NCI-H345 treated with DMSO at 0.1 percent for 48 hours (cell line): ENCODE results near the gene URAD.

ENCODE experiments used
- DNase-seq: peaks from one replicate; lab custom pipeline; 2025; ENCODE audit not compliant: unreplicated experiment; lab: John Stamatoyannopoulos, UW

URAD gene

DNA sequence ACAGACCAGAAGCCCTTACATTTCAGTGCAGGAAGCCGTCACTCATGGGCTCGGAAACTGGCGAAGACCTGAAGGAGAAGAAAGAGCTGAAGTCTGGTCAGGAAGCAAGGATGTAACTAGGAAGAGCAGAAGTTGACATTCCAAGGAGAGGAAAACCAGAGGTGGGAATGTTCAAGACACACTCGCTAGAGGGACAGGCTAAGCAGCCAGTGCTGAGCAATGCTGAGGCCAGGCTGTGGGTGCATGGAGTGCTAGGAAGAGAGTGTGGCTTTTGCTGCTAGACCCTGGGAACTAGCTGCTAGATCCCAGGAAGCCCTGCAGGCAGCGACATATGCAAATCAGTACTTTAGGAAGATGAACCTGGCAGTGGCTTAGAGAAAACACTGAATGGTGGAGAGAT, 12.1 kb upstream of the URAD start:
- DNase-seq = no peak

- peak; percentile 11 for DNase-seq
Measured at GRCh38 chr13:27997904-27998522, 9.5 kb upstream of the URAD start.

- DNase-seq = no peak
Measured at GRCh38 chr13:27991881-27992280, 3.4 kb upstream of the URAD start.

DNA sequence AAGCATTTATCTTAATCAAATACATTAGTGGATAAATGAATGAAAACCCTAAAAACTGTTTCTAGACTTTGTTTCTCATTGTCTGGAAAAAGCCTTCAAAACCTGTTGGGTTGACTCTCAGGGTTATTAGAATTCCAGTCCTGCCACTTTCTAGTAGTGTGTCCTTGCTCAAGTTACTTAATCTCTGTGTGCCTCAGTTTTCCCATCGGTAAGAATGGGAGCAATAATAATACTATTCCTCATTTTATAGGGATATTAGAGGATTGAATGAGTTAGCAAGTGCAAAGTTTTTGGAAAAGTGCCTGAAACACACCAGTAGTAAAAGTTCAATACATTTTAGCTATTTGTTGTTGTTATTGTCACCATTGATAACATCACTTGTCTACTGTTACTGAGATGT, 2.9 kb downstream of the URAD start:
- DNase-seq = no peak

- DNase-seq = no peak
Measured at GRCh38 chr13:27982361-27982760, 6.1 kb downstream of the URAD start.

- DNase-seq = no peak
Measured at GRCh38 chr13:27981006-27981708, 7.3 kb downstream of the URAD start.

DNA sequence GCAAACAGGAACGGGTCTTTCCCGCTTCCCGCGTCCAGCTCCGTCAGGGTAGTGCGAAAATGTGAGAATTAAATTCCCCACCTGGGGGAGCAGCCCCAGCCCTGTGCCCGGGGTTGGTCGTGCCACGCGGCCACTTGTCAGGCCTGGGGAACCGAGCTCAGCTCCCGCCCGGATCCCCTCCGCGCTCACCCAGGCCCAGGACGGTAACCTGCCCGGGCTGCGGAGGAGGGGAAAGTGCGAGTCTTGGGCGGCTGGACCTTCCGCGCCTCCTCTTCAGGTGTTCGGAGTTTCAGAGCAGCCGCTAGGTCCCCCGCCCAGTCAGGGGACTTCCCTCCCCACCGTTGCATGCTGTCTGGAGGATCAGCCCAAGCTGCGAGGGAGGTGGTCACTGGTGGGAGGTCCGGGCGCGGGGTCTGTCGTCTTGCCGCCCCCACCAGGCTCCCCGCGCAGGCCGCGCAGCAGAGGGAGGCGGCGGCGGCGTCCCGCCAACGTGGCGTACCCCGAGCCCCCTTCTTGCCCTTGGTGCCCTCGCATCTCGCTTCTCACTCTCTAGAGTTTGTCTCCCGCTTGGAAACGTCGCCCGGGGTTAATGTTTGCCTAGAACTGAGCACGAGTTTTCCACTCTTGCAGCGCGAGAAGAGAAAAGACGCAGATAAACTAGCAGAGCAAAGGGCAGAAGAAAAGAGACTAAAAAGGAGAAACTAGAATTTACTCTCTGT, 8.1 kb downstream of the URAD start:
- no peak for DNase-seq

GRCh38 chr13:27979765-27980279, 8.7 kb downstream of the URAD start:
- DNase-seq = no peak

GRCh38 chr13:27979001-27979643, 9.4 kb downstream of the URAD start:
- DNase-seq = no peak

- DNase-seq = no peak
Measured at GRCh38 chr13:27978301-27978968, 10.1 kb downstream of the URAD start.

DNA sequence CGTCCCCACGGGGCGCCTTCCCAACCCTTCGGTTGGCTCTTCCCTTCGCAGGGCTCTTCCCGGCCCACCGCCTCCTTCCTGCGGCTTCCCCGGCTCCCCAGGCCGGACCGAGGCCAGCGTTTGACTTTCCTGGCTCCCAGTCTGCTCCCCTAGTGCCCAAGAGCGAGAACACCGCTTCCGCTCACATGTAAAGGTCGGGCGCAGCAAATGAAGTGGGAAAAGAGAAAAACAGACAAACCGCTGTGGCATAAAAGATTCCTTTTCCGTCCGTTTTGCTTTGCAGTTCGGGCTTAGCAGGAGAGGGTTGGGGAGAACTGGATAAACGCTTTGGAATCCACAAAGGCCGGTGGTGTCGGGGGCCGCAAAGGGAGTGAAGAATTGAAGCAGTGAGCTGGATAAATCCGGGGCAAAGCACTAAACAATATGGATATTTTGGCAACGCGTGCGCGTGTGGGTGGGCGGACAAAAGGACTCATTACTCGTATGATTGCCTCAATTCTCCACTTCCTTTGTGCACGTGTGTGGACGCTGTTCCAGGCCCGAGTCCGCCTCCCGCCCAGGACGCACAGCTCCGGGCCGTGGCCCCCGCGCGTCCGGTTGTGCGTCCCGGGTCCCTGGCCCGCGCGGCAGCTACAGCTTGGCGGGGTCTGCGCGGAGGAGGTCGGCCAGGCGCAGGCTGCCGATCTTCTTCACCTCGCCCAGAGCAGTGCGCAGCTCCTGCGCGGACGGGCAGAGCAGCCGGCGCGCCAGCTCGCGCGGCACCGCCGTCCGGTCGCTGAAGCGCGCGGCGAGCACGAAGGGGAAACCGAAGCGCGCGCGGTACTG, 10.8 kb downstream of the URAD start:
- DNase-seq = no peak

DNA sequence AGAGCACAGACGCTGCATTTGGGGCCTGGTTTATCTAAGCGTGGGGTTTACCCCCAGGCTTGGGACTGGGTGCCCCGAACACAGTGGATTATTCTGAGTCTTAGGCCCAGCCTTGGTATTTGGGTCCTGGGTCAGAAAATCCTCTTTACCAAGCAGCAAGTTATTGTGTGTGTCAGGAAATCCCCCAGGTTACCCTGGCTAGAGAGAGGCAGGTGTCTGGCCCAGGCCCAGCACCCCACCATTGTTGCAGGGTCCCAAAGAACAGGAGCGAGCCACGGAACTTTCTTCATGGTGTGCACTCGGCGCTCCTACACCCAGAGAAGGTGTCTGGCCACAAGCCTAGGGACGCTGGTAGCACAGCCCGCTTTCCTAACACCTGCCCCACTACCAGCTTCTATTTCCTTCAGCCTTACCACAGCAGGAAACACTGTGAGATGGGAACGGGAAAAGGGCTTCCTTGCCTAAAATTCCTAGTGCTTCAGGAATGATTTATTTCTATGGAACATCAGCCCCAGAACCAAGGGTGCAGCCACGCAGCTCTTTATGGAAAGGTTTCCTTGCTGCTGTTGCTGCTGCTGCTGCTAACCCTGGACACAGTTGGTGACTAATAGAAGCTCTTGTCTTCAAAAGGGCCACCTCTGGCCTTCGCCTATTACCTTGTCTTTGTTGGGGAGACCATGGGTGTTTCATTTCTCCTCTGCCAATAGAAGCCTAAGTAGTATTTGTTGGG, 12.0 kb downstream of the URAD start:
- DNase-seq = no peak

DNA sequence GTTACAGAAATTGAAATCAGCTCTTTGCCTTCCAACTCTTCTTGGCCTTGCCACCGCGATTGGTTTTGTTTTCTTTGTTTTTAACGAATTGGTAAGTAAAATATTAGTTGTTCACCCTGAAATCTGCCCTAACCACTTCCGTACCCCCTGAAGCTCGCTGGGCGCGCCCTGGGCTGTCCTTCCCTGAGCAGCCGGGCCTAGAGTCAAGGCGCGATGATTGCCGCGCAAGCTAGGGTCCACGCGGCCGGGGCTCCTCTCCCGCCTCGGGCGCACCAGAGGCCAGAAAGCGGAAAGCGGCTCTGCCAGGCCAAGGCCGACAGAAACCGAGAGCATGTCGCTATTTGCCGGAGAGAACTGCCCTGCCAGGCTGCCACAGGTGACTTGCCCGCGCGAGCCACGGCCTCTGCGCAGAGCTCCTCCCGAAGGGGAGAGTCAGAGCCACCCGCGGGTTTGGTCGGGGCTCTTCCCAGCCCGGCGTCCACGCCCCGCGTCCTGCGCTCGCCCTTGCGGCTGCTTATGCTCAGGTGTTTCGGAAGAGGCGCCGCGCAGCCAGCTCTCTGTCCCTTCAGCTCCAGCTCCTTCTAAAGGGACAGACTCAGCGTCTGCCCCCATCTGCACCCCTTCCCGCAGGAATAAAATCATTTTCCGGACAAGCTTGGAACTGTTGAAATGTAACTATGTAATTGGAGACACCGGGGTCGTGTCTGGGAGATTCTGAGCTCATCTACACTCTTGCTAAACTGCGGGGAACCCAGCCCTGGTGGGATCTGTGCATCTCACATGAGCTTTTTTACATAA, 12.7 kb downstream of the URAD start:
- DNase-seq = no peak

- DNase-seq = no peak
Measured at GRCh38 chr13:27973961-27974662, 14.4 kb downstream of the URAD start.

GRCh38 chr13:27973291-27973690, 15.2 kb downstream of the URAD start:
- DNase-seq = no peak

DNA sequence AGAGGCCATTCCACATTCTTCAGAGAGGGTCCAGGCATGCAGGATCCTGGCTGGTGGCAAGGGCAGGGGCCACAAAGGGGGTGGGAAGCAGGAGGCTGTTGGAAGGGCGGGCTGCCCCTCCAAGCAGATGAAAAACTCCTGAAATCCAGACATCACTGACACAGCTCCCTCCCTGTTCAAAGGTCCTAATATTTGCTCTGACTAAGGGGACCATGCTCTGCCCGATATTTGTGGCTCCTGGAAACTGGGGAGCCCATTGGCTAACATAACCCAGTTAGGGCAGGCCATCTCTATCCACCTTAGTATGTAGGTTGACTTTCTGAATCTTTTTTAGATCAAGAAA, 16.0 kb downstream of the URAD start:
- DNase-seq = no peak

DNA sequence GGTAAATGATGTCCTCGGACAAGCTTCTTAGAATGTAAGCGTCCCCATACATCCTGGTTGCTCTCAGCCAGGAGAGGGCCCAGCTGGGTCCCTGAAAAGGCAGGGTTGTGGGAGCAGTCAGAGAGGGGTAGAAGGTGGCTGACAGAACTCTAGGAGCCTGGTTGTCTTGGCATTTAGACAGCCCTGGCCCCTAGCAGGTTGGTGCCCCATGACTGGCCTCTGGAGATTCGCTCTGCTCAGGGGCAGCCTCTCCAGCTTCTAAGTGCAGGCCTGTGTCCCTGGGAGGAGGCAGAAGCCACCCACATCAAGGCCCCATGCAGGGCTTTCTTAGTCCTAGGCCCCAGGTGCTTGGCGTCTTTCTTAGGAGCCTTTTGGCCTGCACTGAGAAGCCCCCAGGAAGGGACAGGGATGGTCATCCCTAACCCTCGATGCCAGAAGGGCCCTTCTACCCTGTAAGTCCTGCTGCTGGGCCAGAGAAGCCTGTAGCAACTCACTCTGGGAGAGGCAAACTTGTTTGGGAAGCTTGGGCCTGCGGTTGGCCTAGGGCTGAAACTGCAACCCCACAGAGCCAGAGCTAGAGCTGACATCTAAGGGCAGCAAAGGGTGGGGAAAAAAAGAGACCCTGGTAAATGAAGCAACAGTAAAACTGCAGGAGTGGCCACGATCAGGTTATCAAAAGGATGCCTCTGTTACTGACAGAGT, 16.6 kb downstream of the URAD start:
- DNase-seq = no peak

GRCh38 chr13:27971236-27971645, 17.3 kb downstream of the URAD start:
- DNase-seq = no peak
